Neuronal stem cell (in vitro differentiated cells): ENCODE measurements around the gene C3orf52.
"Not testable (repeated sequence)": the region's sequence is repeated elsewhere in the genome, so short reads cannot be mapped to it uniquely, and the experiment has no call there.

ENCODE experiments used
- DNase-seq: peaks from one replicate; pipeline ENCODE4 v3.0.0-alpha.2; 2013; ENCODE audit warnings: low spot score
- H2AFZ ChIP-seq: one replicate; pipeline ENCODE4 v1.6.1; 2013; ENCODE audit warnings: mild to moderate bottlenecking, low read length, inconsistent platforms
- H2AK5ac ChIP-seq: 2 replicates; pipeline ENCODE4 v1.6.1; 2013; ENCODE audit warnings: low read depth, mild to moderate bottlenecking, inconsistent platforms, low read length, moderate library complexity, mixed read lengths
- H2BK120ac ChIP-seq: 2 replicates; pipeline ENCODE4 v1.6.1; 2013; ENCODE audit warnings: low read depth, mild to moderate bottlenecking, inconsistent platforms, low read length, moderate library complexity, mixed read lengths
- H2BK12ac ChIP-seq: one replicate; pipeline ENCODE4 v1.6.1; 2013; ENCODE audit warnings: low read length, inconsistent platforms
- H2BK15ac ChIP-seq: 2 replicates; pipeline ENCODE4 v1.6.1; 2013; ENCODE audit warnings: mild to moderate bottlenecking, low read length, inconsistent platforms, mixed read lengths
- H2BK5ac ChIP-seq: one replicate; pipeline ENCODE4 v1.6.1; 2013; ENCODE audit warnings: inconsistent platforms, mild to moderate bottlenecking, low read length, moderate library complexity
- H3K14ac ChIP-seq: one replicate; pipeline ENCODE4 v1.6.1; 2013; ENCODE audit warnings: low read length, inconsistent platforms
- H3K18ac ChIP-seq: 2 replicates; pipeline ENCODE4 v1.6.1; 2013; ENCODE audit warnings: low read length, inconsistent platforms
- H3K23ac ChIP-seq: 2 replicates; pipeline ENCODE4 v1.6.1; 2013; ENCODE audit warnings: low read depth, mild to moderate bottlenecking, mixed read lengths, low read length, inconsistent platforms; ENCODE audit not compliant: poor library complexity
- H3K27ac ChIP-seq: replicated peaks from 3 replicates; pipeline ENCODE4 v1.5.1; 2013; ENCODE audit warnings: low read length, inconsistent platforms
- H3K27me3 ChIP-seq, 3 experiments: 2 replicates each; pipeline ENCODE4 v1.6.1; 2013; ENCODE audit warnings: low read length in 3 of 3, mild to moderate bottlenecking in 2 of 3, inconsistent platforms in 1 of 3, low read depth in 1 of 3, mixed read lengths in 1 of 3, moderate library complexity in 1 of 3; ENCODE audit not compliant: control insufficient read depth in 3 of 3, insufficient read depth in 3 of 3
- H3K36me3 ChIP-seq, 2 donors: replicated peaks in 1 of 2; 2 replicates each; pipeline ENCODE4 v1.6.1; 2013; ENCODE audit warnings: low read length in 2 of 2; ENCODE audit not compliant: control insufficient read depth in 2 of 2, insufficient read depth in 2 of 2
- H3K4ac ChIP-seq: 2 replicates; pipeline ENCODE4 v1.6.1; 2013; ENCODE audit warnings: inconsistent platforms, mild to moderate bottlenecking, low read length, moderate library complexity
- H3K4me1 ChIP-seq, 2 donors: 1 replicate in 1 of 2; 2 replicates in 1 of 2; pipeline ENCODE4 v1.6.1; 2013; ENCODE audit warnings: low read length in 2 of 2, low read depth in 1 of 2; ENCODE audit not compliant: control insufficient read depth in 2 of 2, insufficient read depth in 1 of 2
- H3K4me2 ChIP-seq: one replicate; pipeline ENCODE4 v1.6.1; 2013; ENCODE audit warnings: mild to moderate bottlenecking, low read length, inconsistent platforms; ENCODE audit not compliant: insufficient read depth, poor library complexity, severe bottlenecking
- H3K4me3 ChIP-seq, 2 donors: 2 replicates each; pipeline ENCODE4 v1.5.1; 2013; ENCODE audit warnings: low read length in 2 of 2, mild to moderate bottlenecking in 2 of 2, inconsistent platforms in 1 of 2, moderate library complexity in 1 of 2
- H3K79me1 ChIP-seq: one replicate; pipeline ENCODE4 v1.6.1; 2013; ENCODE audit warnings: low read depth, mild to moderate bottlenecking, inconsistent platforms, low read length, moderate library complexity
- H3K9ac ChIP-seq: one replicate; pipeline ENCODE4 v1.6.1; 2013; ENCODE audit warnings: mild to moderate bottlenecking, low read depth, low read length, inconsistent platforms; ENCODE audit not compliant: poor library complexity
- H3K9me3 ChIP-seq, 2 donors: replicated peaks in 1 of 2; 2 replicates each; pipeline versions ENCODE3 to v1.6.1; 2013; ENCODE audit warnings: low read length in 2 of 2, mild to moderate bottlenecking in 2 of 2, inconsistent platforms in 1 of 2, low read depth in 1 of 2, mixed read lengths in 1 of 2, moderate library complexity in 1 of 2; ENCODE audit not compliant: control insufficient read depth in 2 of 2, insufficient read depth in 1 of 2
- H4K8ac ChIP-seq: one replicate; pipeline ENCODE4 v1.6.1; 2013; ENCODE audit warnings: low read depth, mild to moderate bottlenecking, inconsistent platforms, low read length, moderate library complexity
- H4K91ac ChIP-seq: one replicate; pipeline ENCODE4 v1.6.1; 2013; ENCODE audit warnings: low read length, low read depth, mild to moderate bottlenecking, inconsistent platforms; ENCODE audit not compliant: poor library complexity
- WGBS, 2 donors: extraction: QIAGEN DNeasy Blood & Tissue Kit; methylation state at CpG; one replicate each; pipeline ENCODE4 v1.1.7; 2013; ENCODE audit warnings: missing lambda C conversion rate in 2 of 2, mixed read lengths in 1 of 2; ENCODE audit not compliant: insufficient read length in 2 of 2, insufficient replicate concordance in 1 of 2; ENCODE audit errors: extremely low coverage in 2 of 2; 5-methylcytosine and 5-hydroxymethylcytosine counted together

C3orf52 gene

DNA sequence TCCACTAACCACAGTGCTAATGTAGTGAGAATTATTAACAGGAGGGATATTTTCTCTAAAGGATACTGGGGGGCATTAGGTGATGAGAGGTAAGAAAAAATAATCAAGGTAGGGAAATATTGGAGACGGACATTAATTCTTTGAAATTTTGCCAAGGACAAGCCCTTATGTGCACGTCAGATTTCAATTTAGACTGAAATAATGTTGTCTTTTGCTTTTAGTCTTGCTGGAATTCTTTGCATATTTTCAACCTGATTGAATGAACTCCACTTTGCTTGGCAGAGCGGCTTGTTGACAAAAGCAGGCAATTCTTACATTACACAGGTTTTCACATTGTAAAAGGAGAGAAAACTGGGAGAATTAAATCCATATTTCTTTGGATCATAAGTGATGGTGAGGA lies 25.0 kb upstream of the C3orf52 start:
- no peak overlapping the region for H3K27ac ChIP-seq
- H2BK12ac ChIP-seq: no peak overlapping the region
- no peak overlapping the region for H3K4me2 ChIP-seq
- no peak overlapping the region for H3K4ac ChIP-seq
- no peak overlapping the region for H3K23ac ChIP-seq
- DNase-seq: no peak
- H3K36me3 ChIP-seq: no peaks in the 10 kb centered on the region
- H3K4me3 ChIP-seq: no peak overlapping the region
- no peaks in the 10 kb centered on the region for H3K9me3 ChIP-seq
- H2AFZ ChIP-seq: no peak overlapping the region
- no peak overlapping the region for H3K14ac ChIP-seq
- WGBS, 2 donors: no CpG with 5 or more reads among the region's 3 CpGs
- H4K91ac ChIP-seq: no peak overlapping the region
- no peak overlapping the region for H2BK5ac ChIP-seq
- no peak overlapping the region for H2BK120ac ChIP-seq
- H2AK5ac ChIP-seq: no peak overlapping the region
- no peak overlapping the region for H3K9ac ChIP-seq
- H3K79me1 ChIP-seq: no peaks in the 10 kb centered on the region
- H3K18ac ChIP-seq: no peak overlapping the region
- no peaks in the 10 kb centered on the region for H3K27me3 ChIP-seq
- H3K4me1 ChIP-seq: peaks cover 0 to 2% of the 10 kb centered on the region in 2 donors
- H2BK15ac ChIP-seq: no peak overlapping the region
- no peak overlapping the region for H4K8ac ChIP-seq

DNA sequence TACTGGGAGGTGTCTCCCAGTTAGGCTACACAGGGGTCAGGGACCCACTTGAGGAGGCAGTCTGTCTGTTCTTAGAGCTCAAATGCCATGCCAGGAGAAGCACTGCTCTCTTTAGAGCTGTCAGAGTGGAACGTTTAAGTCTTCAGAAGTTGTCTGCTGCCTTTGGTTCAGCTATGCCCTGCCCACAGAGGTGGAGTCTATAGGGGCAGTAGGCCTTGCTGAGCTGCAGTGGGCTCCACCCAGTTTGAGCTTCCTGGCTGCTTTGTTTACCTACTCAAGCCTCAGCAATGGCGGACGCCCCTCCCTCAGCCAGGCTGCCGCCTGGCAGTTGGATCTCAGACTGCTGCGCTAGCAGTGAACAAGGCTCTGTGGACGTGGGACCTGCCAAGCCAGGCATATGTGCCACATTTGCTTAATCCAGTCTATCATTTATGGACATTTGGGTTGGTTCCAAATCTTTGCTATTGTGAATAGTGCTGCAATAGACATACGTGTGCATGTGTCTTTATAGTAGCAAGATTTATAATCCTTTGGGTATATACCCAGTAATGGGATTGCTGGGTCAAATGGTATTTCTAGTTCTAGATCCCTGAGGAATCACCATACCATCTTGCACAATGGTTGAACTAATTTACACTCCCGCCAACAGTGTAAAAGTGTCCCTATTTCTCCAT lies 13.7 kb upstream of the C3orf52 start:
- not testable (repeated sequence) for H3K23ac ChIP-seq, DNase-seq, H3K27ac ChIP-seq, H3K9ac ChIP-seq, H4K8ac ChIP-seq, H3K9me3 ChIP-seq, H3K14ac ChIP-seq, H3K36me3 ChIP-seq, H2AFZ ChIP-seq, H2AK5ac ChIP-seq, H3K79me1 ChIP-seq, H3K27me3 ChIP-seq, H3K4me1 ChIP-seq, H3K4ac ChIP-seq, H2BK120ac ChIP-seq, H3K4me3 ChIP-seq, H2BK15ac ChIP-seq, H2BK12ac ChIP-seq, H3K18ac ChIP-seq, H3K4me2 ChIP-seq, H2BK5ac ChIP-seq, H4K91ac ChIP-seq
- no CpG with 5 or more reads among the region's 8 CpGs for WGBS, 2 donors

DNA sequence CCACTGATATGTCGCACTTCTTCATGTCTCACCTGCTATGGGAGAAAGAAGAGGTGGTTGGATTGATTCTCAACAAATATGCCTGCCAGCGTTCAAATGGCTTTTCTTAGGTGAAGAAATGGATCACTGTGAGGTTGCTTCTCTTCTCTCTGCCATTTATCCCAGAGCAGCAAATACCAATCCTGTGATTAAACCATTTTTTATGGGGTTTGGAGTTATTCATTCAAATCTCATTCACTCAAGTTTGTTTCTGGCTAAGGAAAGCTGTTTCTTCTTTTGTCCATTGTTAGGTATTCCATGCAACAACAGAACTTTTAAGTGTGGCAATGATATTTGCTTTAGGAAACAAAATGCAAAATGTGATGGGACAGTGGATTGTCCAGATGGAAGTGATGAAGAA lies 12.2 kb upstream of the C3orf52 start:
- H2AK5ac ChIP-seq: no peak overlapping the region
- H3K4me1 ChIP-seq: peaks cover 7 to 9% of the 10 kb centered on the region in 2 donors
- H3K9ac ChIP-seq: no peak overlapping the region
- H2AFZ ChIP-seq: no peak overlapping the region
- H2BK5ac ChIP-seq: no peak overlapping the region
- no peak overlapping the region for H3K18ac ChIP-seq
- H3K23ac ChIP-seq: no peak overlapping the region
- H3K9me3 ChIP-seq: no peaks in the 10 kb centered on the region
- H3K14ac ChIP-seq: no peak overlapping the region
- no peak overlapping the region for H2BK15ac ChIP-seq
- H3K36me3 ChIP-seq: no peaks in the 10 kb centered on the region
- H3K4me2 ChIP-seq: no peak overlapping the region
- no CpG with 5 or more reads among the region's 2 CpGs for WGBS, 2 donors
- no peak for DNase-seq
- H2BK12ac ChIP-seq: no peak overlapping the region
- H3K4me3 ChIP-seq: no peak overlapping the region
- no peak overlapping the region for H4K91ac ChIP-seq
- H3K4ac ChIP-seq: no peak overlapping the region
- H4K8ac ChIP-seq: no peak overlapping the region
- H3K27ac ChIP-seq: no peak overlapping the region
- H2BK120ac ChIP-seq: no peak overlapping the region
- H3K79me1 ChIP-seq: no peaks in the 10 kb centered on the region
- H3K27me3 ChIP-seq: no peaks in the 10 kb centered on the region

DNA sequence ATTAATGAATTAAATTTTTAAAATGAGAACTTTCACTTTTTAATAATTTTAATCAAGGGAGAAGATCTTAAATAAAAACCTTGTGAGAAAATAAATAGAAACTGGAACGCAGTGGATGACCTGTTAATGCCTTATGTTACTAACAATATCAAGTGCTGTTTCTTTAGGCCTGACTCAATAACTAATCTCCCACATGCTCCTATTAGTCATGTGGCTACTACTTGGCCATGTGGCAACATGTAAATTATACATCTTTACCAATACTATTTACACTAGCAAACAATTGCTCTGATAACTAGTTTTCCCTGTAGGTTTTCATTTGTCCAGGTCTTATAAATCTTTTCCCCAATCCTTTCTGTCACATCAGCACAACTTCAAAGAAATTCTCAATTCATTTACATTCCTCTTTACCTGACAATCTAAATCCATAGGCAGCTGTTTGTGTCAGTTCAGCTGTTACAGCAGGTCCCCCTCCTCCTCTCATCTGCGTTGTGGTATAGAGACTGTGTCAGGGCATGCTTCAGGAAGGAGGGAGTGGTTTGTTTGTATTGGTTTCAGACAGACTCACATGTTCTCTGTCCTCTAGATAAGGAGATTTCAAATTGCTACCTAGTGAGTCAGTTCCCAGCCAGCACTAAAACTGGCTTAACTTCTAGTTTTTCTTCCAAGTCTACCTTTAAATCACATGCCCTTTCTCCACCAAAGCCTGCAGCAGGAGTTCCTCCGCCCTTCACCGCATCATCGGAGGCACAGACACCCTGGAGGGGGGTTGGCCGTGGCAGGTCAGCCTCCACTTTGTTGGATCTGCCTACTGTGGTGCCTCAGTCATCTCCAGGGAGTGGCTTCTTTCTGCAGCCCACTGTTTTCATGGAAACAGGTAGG lies 11.3 kb upstream of the C3orf52 start:
- Histone ChIP-seq H2AK5ac (no peak overlapping the region), H3K9ac (no peak overlapping the region), H3K14ac (no peak overlapping the region), H3K36me3 (no peaks in the 10 kb centered on the region), H3K4me3 (no peak overlapping the region), H3K27ac (no peak overlapping the region), H2BK120ac (no peak overlapping the region), H3K27me3 (no peaks in the 10 kb centered on the region), H3K18ac (peak overlapping the region; percentile 81), H3K4ac (no peak overlapping the region), H3K79me1 (no peaks in the 10 kb centered on the region), H3K9me3 (no peaks in the 10 kb centered on the region), H3K4me1 (peaks cover 7 to 9% of the 10 kb centered on the region in 2 donors), H4K91ac (no peak overlapping the region), H2BK12ac (no peak overlapping the region), H4K8ac (no peak overlapping the region), H3K23ac (no peak overlapping the region), H2AFZ (peak overlapping the region; percentile 45), H3K4me2 (no peak overlapping the region), H2BK15ac (no peak overlapping the region), H2BK5ac (no peak overlapping the region)
- no peak for DNase-seq
- WGBS, 2 donors: no CpG with 5 or more reads among the region's 6 CpGs
